Stomach smooth muscle (tissue), 2 donors: Measurements from ENCODE around the gene FAM219A.

ENCODE experiments used
- H3K27ac ChIP-seq: one replicate; pipeline ENCODE4 v1.7.0; 2013; ENCODE audit warnings: mild to moderate bottlenecking, low read length, inconsistent platforms
- H3K27me3 ChIP-seq, 2 donors: one replicate each; pipeline ENCODE4 v1.7.0; 2013; ENCODE audit warnings: low read length in 2 of 2; ENCODE audit not compliant: insufficient read depth in 2 of 2, control insufficient read depth in 1 of 2
- H3K36me3 ChIP-seq, 2 donors: one replicate each; pipeline ENCODE4 v1.7.0; 2013; ENCODE audit warnings: low read length in 2 of 2; ENCODE audit not compliant: control insufficient read depth in 2 of 2, insufficient read depth in 2 of 2
- H3K4me1 ChIP-seq: one replicate; pipeline ENCODE4 v1.7.0; 2013; ENCODE audit warnings: low read length; ENCODE audit not compliant: control insufficient read depth, insufficient read depth
- H3K4me3 ChIP-seq, 2 donors: one replicate each; pipeline ENCODE4 v1.7.0; 2013; ENCODE audit warnings: low read length in 2 of 2
- H3K9ac ChIP-seq, 2 donors: one replicate each; pipeline ENCODE4 v1.7.0; 2013; ENCODE audit warnings: low read length in 2 of 2, mild to moderate bottlenecking in 1 of 2
- H3K9me3 ChIP-seq, 2 donors: one replicate each; pipeline ENCODE4 v1.7.0; 2013; ENCODE audit warnings: low read length in 2 of 2; ENCODE audit not compliant: control insufficient read depth in 2 of 2
- donor health status: healthy.
- donor health status: Pancreatic carcinoma.

The FAM219A gene

GRCh38 chr9:34458013-34458958, at the start of gene FAM219A, which contains the start of gene DNAI1:
Gene FAM219A (minus strand): TSS chr9:34458570. CDS start chr9:34458263, 307 bp downstream.
Gene DNAI1 (plus strand): TSS chr9:34458805. CDS start chr9:34459006, 201 bp downstream.
- Histone ChIP-seq H3K9ac (peak within 1 kb of the TSS; percentile 73 to 86), H3K4me1 (peaks cover 31% of the 10 kb centered on the region), H3K4me3 (peak within 1 kb of the TSS; percentile 65 to 90), H3K27ac (peak within 1 kb of the TSS; percentile 76), H3K36me3 (no peaks in the 10 kb centered on the region), H3K27me3 (no peaks in the 10 kb centered on the region), H3K9me3 (no peaks in the 10 kb centered on the region)

GRCh38 chr9:34507966-34508365, 49.6 kb upstream of the FAM219A start:
- H3K9me3 ChIP-seq, result no peaks in the 10 kb centered on the region
- H3K4me3 ChIP-seq, result no peak overlapping the region
- no peak overlapping the region for H3K9ac ChIP-seq
- no peak overlapping the region for H3K27ac ChIP-seq
- peaks cover 2% of the 10 kb centered on the region for H3K4me1 ChIP-seq
- H3K27me3 ChIP-seq, result no peaks in the 10 kb centered on the region
- H3K36me3 ChIP-seq, result no peaks in the 10 kb centered on the region

GRCh38 chr9:34507556-34507955, 49.2 kb upstream of the FAM219A start:
- no peak overlapping the region for H3K27ac ChIP-seq
- H3K4me3 ChIP-seq, result no peak overlapping the region
- no peaks in the 10 kb centered on the region for H3K36me3 ChIP-seq
- H3K9me3 ChIP-seq, result no peaks in the 10 kb centered on the region
- H3K27me3 ChIP-seq, result no peaks in the 10 kb centered on the region
- peaks cover 6% of the 10 kb centered on the region for H3K4me1 ChIP-seq
- no peak overlapping the region for H3K9ac ChIP-seq

GRCh38 chr9:34506623-34507022, 48.3 kb upstream of the FAM219A start:
- Histone ChIP-seq H3K27ac (no peak overlapping the region), H3K36me3 (no peaks in the 10 kb centered on the region), H3K4me3 (no peak overlapping the region), H3K27me3 (no peaks in the 10 kb centered on the region), H3K9me3 (no peaks in the 10 kb centered on the region), H3K4me1 (peaks cover 16% of the 10 kb centered on the region), H3K9ac (no peak overlapping the region)

GRCh38 chr9:34505370-34506120, 47.2 kb upstream of the FAM219A start:
- no peak overlapping the region for H3K9ac ChIP-seq
- no peak overlapping the region for H3K4me3 ChIP-seq
- H3K27me3 ChIP-seq, result no peaks in the 10 kb centered on the region
- peaks cover 25% of the 10 kb centered on the region for H3K4me1 ChIP-seq
- no peaks in the 10 kb centered on the region for H3K36me3 ChIP-seq
- no peaks in the 10 kb centered on the region for H3K9me3 ChIP-seq
- no peak overlapping the region for H3K27ac ChIP-seq

GRCh38 chr9:34503406-34503805, 45.0 kb upstream of the FAM219A start:
- peaks cover 25% of the 10 kb centered on the region for H3K4me1 ChIP-seq
- H3K27me3 ChIP-seq, result no peaks in the 10 kb centered on the region
- H3K9me3 ChIP-seq, result no peaks in the 10 kb centered on the region
- no peaks in the 10 kb centered on the region for H3K36me3 ChIP-seq
- H3K4me3 ChIP-seq, result no peak overlapping the region
- H3K9ac ChIP-seq, result no peak overlapping the region
- H3K27ac ChIP-seq, result no peak overlapping the region

- Histone ChIP-seq H3K27me3 (no peaks in the 10 kb centered on the region), H3K4me3 (no peak overlapping the region), H3K27ac (peak overlapping the region; percentile 6), H3K9me3 (no peaks in the 10 kb centered on the region), H3K36me3 (no peaks in the 10 kb centered on the region), H3K9ac (peak overlapping the region in 1 of 2 donors; percentile 13), H3K4me1 (peaks cover 25% of the 10 kb centered on the region)
These were observed 44.5 kb upstream of the FAM219A start for GRCh38 chr9:34502891-34503290.

- peaks cover 25% of the 10 kb centered on the region for H3K4me1 ChIP-seq
- no peaks in the 10 kb centered on the region for H3K9me3 ChIP-seq
- H3K9ac ChIP-seq, result peak overlapping the region in 1 of 2 donors; percentile 13
- H3K4me3 ChIP-seq, result peak overlapping the region in 1 of 2 donors; percentile 15
- H3K27ac ChIP-seq, result peak overlapping the region; percentile 6
- no peaks in the 10 kb centered on the region for H3K36me3 ChIP-seq
- no peaks in the 10 kb centered on the region for H3K27me3 ChIP-seq
These were observed 44.1 kb upstream of the FAM219A start for GRCh38 chr9:34502471-34502870.

GRCh38 chr9:34501889-34502425, 43.6 kb upstream of the FAM219A start:
- peak overlapping the region in 1 of 2 donors; percentile 15 for H3K4me3 ChIP-seq
- no peaks in the 10 kb centered on the region for H3K27me3 ChIP-seq
- no peaks in the 10 kb centered on the region for H3K9me3 ChIP-seq
- no peak overlapping the region for H3K27ac ChIP-seq
- peaks cover 25% of the 10 kb centered on the region for H3K4me1 ChIP-seq
- H3K36me3 ChIP-seq, result no peaks in the 10 kb centered on the region
- H3K9ac ChIP-seq, result no peak overlapping the region

GRCh38 chr9:34501372-34501771, 43.0 kb upstream of the FAM219A start:
- no peaks in the 10 kb centered on the region for H3K27me3 ChIP-seq
- H3K36me3 ChIP-seq, result no peaks in the 10 kb centered on the region
- no peak overlapping the region for H3K4me3 ChIP-seq
- no peaks in the 10 kb centered on the region for H3K9me3 ChIP-seq
- no peak overlapping the region for H3K27ac ChIP-seq
- no peak overlapping the region for H3K9ac ChIP-seq
- H3K4me1 ChIP-seq, result peaks cover 25% of the 10 kb centered on the region
